Uterus (tissue), 2 donors: Measurements from ENCODE around the gene ANKRA2.

Experiments used
- POLR2A ChIP-seq, 2 donors: fragments of 450-650 bp; IDR thresholded peaks; one replicate each; pipeline ENCODE4 v1.6.1; 2016; ENCODE audit warnings: antibody characterized with exemption in 2 of 2, mild to moderate bottlenecking in 1 of 2, moderate library complexity in 1 of 2
- TF ChIP-seq, protein P1 (sequence below), 4 experiments: fragments of 200-600 bp in 2 of 4; fragments of 450-650 bp in 2 of 4; sonication (generic) in 2 of 4; IDR thresholded peaks; one replicate each; pipeline ENCODE4 v1.5.1; 2016 to 2019; ENCODE audit warnings: antibody characterized with exemption in 4 of 4, mild to moderate bottlenecking in 2 of 4, moderate library complexity in 1 of 4

DNA sequence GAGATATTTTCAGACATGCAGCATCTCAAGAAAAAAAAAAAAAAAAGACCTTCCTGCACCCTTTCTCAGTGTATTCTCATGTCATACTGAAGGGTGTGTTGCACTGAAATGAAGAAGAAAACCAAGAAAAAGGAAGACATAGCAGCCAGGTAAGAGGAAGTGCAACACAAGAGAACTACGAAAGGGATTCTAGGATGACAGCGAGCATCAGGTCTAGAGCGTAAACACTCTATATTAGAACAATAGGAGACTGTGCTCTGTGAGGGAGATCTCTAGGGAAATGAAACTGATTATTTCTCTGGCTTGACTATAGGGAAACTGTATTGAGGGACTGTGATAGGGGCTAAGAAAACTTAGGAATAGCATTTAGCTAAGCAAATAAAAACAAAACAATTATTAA, 37.2 kb downstream of the ANKRA2 start:
- TF ChIP-seq, protein P1, sequence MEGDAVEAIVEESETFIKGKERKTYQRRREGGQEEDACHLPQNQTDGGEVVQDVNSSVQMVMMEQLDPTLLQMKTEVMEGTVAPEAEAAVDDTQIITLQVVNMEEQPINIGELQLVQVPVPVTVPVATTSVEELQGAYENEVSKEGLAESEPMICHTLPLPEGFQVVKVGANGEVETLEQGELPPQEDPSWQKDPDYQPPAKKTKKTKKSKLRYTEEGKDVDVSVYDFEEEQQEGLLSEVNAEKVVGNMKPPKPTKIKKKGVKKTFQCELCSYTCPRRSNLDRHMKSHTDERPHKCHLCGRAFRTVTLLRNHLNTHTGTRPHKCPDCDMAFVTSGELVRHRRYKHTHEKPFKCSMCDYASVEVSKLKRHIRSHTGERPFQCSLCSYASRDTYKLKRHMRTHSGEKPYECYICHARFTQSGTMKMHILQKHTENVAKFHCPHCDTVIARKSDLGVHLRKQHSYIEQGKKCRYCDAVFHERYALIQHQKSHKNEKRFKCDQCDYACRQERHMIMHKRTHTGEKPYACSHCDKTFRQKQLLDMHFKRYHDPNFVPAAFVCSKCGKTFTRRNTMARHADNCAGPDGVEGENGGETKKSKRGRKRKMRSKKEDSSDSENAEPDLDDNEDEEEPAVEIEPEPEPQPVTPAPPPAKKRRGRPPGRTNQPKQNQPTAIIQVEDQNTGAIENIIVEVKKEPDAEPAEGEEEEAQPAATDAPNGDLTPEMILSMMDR (IDR thresholded peaks at IDR 0.05) = no peak
- TF ChIP-seq POLR2A (IDR thresholded peaks at IDR 0.05) = no peak
